IMR-90 (cell line): ENCODE results near the gene IZUMO2.

Experiments used
- CHD1 ChIP-seq: IDR thresholded peaks from 2 replicates; pipeline ENCODE4 v1.6.1; 2012; ENCODE audit warnings: low read depth, low read length, improper control_type of control experiment
- TF ChIP-seq, protein P1 (sequence below): conservative IDR thresholded peaks from 2 replicates; pipeline ENCODE4 v1.5.1; 2012; ENCODE audit warnings: mild to moderate bottlenecking, low read depth, low read length, improper control_type of control experiment

GRCh38 chr19:50209131-50209530 is 46.0 kb upstream of the IZUMO2 start:
- TF ChIP-seq, protein P1, sequence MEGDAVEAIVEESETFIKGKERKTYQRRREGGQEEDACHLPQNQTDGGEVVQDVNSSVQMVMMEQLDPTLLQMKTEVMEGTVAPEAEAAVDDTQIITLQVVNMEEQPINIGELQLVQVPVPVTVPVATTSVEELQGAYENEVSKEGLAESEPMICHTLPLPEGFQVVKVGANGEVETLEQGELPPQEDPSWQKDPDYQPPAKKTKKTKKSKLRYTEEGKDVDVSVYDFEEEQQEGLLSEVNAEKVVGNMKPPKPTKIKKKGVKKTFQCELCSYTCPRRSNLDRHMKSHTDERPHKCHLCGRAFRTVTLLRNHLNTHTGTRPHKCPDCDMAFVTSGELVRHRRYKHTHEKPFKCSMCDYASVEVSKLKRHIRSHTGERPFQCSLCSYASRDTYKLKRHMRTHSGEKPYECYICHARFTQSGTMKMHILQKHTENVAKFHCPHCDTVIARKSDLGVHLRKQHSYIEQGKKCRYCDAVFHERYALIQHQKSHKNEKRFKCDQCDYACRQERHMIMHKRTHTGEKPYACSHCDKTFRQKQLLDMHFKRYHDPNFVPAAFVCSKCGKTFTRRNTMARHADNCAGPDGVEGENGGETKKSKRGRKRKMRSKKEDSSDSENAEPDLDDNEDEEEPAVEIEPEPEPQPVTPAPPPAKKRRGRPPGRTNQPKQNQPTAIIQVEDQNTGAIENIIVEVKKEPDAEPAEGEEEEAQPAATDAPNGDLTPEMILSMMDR: no peak
- TF ChIP-seq CHD1: no peak
